ENCODE results near the gene ZC3H15.
"Not testable (repeated sequence)": the region's sequence is repeated elsewhere in the genome, so short reads cannot be mapped to it uniquely, and the experiment has no call there.

ZC3H15 gene

DNA sequence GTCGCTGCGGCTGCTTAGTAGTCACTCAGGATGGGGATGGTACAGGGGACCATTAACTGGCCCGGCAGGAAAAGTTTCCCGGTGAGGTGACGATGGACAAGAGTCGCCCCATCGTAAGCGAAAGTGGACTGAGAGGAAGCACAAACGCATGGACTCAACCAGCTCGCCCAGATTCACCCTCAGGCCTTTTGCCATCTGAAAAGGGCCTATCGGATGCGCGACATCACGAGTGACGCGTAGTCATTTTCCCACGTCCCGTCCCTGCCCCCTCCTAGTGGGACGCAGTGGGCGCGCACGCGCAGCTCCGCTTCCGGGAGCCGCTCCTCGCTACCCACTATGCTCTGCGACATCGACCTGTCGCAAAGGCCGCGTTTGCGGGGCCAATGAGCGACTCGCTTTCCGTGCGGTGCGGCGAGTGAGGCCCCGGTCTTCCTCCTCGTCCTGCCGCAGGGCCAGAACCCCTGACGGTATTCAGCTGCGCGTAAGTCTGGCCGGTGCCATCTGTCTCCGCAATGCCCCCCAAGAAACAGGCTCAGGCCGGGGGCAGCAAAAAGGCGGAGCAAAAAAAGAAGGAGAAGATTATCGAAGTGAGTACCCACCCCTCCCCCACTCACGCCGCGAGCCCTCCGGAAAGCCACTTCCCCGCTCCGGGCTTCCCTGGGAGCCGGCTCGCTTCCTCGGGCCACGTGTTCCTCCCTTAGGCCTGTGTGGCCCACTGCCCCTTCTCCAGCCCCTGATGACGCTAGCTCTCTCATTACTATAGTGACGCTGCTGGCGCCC lies at the start of gene ZC3H15:
ZC3H15 (plus strand) TSS at position 390 of the 780 bp plus-strand sequence; CDS start at position 513, 123 bp downstream.
- DNase-seq, result peak; percentile 96

DNA sequence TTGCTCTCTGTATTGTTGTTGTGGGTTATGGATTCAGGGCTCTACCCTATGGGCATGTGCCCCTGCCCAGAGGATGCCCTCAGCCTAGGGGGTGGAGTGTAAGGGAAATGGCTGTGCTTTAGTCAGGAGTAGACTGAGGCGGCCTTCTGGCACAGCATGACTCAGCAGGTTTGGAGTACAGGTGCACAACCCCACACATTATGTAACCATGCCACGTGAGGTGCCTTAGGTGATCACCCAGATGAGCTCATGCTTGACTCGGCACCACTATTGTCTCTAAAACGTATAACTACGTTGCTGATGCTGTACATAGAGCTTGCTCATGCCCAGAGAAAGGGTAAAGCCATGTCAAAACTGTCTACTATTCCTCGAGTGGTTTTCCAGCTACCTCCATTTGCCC lies 48.3 kb upstream of the ZC3H15 start:
- no peak for DNase-seq

DNA sequence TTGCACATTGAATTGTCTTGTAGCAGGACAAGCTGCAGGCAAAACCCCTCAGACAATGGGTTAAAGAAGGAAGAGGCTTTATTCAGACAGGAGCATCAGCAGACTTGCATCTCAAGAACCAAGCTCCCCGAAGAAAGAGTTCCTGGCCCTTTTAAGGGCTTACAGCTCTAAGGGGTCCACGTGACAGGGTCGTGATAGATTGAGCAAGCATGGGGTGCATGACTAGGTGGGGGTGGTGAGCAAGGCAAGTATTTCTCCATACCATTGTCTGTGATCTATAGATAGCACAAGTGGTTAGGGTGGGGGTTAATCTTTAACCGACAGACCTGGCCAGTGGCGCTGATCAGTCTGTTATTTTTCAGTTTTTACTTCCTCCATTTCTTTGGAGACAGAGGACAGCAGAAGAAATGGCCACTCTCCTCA lies 46.4 kb upstream of the ZC3H15 start:
- not testable (repeated sequence) for DNase-seq

DNA sequence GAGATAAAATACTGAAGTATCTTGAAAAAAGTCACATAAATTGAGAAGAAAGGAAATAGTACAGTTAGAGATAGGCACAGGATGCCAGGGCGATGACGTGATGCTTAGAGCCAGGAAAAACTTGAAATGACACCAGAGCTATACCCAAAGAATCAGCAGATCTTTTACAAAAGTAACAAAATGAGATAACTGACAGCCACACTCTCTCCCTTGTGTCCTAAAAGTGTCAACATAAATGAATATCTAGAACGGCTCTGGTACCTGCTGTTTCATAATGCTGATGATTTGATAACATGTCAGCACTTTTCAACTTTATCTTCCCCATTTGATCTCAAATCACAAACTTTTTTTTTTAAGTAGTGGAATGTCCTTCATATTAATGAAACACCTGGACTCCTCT lies 45.6 kb upstream of the ZC3H15 start:
- no peak for DNase-seq

DNA sequence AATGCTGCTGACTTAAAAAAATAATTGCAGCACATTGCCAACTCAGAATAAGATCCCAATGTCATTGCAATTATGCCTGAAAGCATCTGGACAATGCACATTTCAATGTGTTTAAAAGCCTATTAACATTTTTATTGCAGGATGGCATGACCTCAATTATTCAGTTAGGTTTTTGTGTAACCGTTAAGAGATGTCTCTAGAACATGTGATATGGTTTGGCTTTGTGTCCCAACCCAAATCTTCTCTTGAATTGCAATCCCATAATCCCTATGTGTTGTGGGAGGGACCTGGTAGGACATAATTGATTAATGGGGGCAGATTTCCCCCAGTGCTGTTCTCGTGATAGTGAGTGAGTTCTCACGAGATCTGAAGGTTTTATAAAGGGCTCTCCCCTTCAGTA lies 43.2 kb upstream of the ZC3H15 start:
- no peak for DNase-seq

DNA sequence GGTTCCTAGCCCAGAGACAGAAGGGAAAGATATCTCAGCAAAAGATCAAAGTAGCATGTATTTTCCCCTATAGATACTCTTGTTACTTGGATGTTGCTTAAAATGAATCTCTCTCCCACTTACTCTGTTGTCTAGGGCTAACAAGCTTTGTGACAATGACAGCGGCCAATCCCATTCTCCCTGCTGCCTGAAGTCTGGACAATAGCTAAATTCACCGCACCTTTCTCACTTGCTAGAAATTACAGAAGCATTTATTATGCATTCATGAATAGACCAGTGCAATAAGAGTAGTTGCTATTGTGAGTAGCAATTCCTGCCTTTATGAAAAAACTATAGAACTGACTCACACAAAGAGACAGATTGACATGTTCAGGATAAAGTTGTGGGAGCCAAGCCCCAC lies 42.2 kb upstream of the ZC3H15 start:
- no peak for DNase-seq

DNA sequence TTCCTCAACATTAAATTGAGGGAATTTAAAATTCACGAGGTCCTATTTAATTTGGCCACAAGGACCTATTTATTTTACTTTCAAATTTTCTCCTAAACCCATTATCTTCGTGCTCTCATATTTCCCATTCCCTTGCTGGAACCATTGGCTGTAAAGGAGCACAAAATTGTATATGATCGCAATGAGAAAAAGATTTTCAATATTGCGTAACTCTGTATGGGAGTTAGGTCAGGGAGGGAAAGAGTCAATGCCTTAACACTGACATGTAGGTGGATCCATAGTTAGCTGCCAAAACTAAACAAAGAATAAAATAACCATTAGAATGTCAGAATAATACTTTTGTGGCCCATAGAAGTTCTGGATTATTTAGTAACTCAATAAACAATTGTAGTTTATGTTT lies 40.6 kb upstream of the ZC3H15 start:
- no peak for DNase-seq

DNA sequence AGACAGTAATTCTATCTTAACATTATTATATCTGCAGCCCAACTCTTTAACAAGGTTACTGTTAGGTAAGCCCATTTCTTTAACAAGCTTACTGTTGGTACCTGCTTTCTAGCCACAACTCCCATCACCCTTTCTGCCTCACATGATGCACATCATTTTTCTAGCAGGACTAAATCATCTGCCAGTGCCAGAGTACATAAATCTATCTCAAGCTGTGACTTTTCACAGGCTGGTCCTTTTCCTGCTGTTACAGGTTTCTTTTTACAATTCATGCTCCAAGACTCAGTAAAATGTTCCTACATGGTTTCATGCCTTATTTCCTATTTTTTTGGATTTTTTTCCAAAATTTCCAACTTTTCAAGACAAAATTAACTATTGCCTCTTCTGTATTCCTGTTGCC lies 30.4 kb upstream of the ZC3H15 start:
- DNase-seq, result no peak

DNA sequence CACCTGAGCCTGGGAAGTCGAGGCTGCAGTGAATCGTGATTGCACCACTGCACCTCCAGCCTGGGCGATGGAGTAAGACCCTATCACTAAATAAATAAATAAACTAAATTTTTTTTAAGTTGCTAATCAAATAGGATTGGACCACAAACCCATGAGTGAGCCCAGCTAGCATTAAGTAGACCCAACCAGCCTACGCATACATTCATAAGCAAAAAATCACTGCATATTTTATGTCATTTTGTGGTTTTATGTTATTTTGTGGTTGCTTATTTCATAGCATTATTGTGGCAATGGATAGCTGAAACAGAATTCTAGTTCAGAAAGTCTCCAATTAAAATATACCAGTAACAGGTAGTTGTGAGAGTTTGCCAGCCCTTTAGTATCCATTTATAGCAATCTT lies 29.1 kb upstream of the ZC3H15 start:
- DNase-seq, result no peak

DNA sequence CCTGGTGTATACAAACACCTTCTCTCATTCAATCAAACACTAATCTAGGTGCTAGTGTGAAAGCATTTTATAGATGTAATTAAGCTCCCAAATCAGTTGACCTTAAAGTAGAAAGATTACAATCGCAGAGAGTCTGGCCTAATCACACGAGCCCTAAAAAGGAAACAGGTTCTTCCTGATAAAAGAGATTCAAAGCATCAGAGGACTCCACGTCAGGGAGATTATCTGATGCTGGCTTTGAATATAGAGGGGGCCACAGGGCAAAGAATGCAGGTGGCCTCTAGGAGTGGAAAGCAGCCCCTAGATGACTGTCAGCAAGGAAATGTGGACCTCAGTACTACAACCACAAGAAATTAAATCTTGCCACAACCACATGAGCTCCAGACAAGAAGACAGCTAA lies 28.2 kb upstream of the ZC3H15 start:
- DNase-seq, result no peak

DNA sequence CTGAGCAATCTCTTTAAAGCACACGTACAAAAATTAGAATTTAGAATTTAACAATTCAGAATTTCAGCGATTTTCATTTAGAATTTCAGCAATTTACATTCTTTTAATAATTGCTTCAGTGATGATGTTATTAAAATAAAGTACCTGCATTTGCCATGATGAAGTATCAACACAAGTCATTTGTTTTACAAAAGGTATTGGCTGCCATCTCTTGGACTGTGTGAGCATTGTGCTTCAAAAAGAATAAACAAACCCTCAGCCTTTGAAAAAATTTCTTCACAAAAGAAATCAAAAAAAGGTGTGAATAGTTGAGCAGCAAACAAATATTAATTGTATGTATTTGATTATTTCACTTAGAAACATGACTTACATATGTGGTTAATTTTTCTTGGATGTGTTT lies 27.1 kb upstream of the ZC3H15 start:
- DNase-seq, result no peak

DNA sequence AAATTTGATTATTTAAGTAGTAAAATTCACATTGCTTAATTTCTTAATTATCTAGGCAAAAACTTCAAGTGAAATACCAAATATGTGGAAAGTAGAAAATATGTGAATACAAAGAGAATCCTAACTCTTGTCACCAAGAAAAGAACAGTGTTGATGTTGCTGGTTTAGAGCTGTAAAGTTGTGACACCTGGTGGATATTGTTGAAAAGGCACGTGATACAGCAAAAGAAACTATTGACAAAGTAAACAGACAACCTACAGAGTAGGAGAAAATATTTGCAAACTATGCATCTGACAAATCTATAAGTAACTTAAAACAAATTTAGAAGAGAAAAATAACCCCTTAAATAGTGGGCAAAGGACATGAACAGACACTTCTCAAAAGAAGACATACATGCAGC lies 25.6 kb upstream of the ZC3H15 start:
- DNase-seq, result no peak

DNA sequence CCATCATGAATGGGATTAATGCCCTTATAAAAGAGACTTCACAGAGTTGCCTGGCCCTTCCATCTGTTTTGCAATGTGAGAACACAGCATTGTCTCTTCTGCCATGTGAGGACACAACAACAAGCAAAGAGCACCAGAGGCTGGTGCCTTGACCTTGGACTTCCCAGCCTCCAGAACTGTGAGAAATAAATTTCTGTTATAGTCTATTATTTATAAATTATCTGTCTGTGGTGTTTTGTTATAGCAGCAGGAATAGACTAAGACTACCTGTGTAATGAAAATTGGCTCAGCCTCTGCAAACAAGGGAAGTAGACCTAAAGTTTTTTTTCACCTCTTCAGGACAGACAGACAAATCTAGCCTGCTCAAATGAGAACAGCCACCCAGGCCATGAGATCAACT lies 19.3 kb upstream of the ZC3H15 start:
- no peak for DNase-seq

DNA sequence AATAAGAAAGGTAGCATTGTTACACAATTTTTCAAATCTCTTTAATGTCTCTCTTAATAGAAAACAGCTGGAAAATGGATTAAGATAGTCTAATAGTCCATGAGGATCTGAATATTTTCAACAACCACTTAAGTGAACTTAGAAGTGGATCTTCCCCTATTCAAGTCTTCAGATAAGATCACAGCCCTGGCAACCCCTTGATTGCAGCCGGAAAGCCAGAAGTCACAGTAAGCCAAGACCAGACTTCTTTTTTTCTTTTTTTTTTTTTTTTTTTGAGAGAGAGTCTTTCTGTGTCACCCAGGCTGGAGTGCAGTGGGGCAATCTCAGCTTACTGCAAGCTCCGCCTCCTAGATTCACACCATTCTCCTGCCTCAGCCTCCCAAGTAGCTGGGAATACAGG lies 18.6 kb upstream of the ZC3H15 start:
- no peak for DNase-seq

DNA sequence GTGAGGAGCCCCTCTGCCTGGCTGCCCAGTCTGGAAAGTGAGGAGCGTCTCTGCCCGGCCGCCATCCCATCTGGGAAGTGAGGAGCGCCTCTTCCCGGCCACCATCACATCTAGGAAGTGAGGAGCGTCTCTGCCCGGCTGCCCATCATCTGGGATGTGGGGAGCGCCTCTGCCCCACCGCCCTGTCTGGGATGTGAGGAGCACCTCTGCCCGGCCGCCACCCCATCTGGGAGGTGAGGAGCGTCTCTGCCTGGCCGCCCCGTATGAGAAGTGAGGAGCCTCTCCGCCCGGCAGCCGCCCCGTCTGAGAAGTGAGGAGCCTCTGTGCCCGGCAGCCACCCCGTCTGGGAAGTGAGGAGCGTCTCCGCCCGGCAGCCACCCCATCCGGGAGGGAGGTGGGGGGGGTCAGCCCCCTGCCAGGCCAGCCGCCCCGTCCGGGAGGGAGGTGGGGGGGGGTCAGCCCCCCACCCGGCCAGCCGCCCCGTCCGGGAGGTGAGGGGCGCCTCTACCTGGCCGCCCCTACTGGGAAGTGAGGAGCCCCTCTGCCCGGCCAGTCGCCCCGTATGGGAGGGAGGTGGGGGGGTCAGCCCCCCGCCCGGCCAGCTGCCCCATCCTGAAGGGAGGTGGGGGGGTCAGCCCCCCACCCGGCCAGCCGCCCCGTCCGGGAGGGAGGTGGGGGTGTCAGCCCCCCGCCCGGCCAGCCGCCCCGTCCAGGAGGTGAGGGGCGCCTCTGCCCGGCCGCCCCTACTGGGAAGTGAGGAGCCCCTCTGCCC lies 13.2 kb upstream of the ZC3H15 start:
- not testable (repeated sequence) for DNase-seq

DNA sequence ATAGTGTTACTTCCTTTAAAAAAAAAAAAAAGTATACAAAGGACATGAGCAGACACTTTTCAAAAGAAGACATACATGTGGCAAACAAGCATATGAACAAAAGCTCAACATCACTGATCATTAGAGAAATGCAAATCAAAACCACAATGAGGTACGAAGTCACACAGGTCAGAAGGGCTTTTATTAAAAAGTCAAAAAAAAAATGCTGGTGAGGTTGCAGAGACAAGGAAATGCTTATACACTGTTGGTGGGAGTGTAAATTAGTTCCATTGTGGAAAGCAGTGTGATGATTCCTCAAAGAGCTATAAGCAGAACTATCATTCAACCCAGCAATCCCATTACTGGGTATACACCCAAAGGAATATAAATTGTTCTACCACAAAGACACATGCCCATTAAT lies 11.8 kb upstream of the ZC3H15 start:
- DNase-seq, result not testable (repeated sequence)

DNA sequence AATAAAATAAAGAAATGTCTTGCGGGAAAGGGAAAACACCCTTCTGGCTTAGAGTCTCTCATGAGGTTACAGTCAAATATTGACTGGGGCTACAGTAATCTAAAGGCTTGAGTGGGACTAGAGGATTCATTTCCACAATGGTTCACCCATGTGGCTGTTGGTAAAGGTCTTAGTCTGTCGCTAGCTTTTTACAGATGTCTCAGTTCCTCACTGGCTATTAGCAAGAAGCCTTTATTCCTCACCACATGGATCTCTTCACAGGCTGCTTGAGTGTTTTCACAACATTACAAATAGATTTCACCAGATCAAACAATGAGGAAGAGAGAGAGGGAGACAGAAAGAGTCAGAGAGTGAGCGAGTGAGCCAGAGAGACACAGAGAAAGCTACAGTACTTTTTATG lies 8.3 kb upstream of the ZC3H15 start:
- DNase-seq, result no peak

DNA sequence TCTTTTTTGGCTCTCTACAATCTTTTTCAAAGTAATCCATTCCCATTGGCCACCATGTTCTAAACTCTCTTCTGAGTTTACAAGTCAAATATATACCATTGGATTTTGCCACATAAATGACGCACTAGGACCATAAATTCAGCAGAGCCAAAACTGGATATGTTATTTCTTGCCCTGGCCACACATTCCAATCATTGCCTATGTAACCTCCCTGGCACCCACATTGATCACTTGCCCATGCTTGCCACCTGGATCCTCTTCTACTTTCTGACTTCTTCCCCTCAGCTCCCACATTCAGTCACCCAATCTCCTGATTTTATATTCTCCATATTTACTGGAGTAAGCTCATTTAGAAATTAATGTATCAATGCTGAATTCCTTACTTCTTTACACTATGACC lies 5.1 kb upstream of the ZC3H15 start:
- DNase-seq, result no peak

DNA sequence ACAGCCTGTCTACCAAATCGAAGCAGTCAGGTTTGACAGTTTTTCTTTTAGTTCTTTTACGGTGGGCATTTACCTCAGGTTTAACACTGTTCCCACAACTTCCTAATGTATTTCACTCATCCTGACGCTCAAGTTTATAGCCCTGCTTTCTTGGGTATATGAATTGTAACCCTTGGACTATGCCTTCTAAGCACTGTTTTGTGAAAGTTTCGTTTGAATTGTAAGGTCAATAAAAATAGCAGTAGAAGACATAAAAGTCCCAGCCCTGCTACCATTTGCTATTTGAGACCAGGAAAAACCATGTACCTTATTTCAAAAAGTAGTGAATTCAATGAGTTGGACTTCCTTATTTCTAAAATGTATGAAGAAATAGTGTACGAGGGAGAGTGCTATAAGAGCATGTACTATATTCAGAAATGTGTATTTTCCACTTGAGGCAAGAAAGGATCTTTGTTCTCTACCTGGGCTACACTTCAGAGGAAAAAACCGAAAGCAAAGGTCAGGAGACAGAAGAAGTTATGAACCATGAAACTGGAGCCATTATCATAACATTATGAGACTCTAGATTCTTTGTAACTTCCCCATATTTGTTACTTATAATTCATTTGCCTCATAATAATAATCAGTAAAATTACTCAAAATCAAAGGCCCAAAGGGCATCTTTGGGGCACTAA lies 1.9 kb upstream of the ZC3H15 start:
- DNase-seq, result no peak

DNA sequence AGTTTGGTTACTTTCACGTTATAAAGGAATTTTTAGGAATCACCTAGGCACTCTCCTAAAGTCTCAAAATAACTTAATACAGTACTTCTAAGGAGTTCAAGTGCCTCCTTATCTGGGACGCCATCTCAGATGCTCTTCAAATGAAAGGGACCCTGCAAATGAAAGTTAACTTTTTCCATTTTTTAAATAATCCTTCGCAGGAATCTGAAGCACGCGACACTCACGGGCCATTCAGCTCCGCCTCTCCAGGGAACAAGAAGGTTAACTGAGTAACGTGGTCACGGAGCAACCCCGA lies 537 bp upstream of the ZC3H15 start:
- no peak for DNase-seq

DNA sequence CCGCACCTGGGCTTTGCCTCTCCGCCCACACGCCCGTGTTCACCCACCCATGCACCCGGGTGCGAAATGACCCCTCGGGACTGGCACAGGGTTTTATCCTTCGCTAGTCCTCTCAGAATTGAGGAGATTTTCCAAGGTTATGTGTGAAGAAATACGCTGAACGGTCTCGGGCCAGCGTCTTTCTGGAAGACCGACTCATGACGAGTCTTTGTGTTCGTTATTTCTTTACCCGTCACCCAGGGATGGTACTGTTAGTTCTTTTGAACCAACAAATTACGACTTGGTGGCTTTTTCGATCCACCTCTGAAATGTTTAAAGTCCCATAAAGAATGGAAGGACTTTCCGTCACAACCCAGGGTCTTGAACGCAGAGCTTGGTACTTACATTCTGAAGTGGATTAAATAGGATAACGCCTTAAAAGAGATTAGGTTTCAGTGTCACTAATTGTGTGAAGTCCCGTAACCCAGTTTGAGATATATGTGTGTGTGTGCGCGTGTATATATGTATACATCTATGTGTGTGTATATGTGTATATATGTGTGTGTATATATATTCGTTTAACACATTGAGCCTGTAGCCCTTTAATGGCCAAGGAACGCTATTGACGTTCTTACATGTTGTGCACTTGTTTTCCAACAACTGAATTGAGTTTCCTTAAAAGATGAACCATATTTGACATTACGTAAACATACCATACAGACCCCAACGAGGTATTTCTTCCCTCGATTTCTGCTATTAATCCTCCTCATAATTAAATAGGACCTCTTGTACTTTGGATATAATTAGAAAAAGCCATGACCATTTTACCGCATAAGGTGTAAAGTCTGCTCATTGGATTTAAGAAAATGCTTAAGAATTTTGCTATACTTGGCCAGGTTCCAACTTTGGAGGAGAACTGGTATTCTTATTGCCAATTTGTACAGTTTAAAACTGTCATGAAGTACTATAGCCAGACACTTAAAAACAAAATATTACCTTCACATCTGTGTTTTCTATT lies 889 bp downstream of the ZC3H15 start:
- no peak for DNase-seq

DNA sequence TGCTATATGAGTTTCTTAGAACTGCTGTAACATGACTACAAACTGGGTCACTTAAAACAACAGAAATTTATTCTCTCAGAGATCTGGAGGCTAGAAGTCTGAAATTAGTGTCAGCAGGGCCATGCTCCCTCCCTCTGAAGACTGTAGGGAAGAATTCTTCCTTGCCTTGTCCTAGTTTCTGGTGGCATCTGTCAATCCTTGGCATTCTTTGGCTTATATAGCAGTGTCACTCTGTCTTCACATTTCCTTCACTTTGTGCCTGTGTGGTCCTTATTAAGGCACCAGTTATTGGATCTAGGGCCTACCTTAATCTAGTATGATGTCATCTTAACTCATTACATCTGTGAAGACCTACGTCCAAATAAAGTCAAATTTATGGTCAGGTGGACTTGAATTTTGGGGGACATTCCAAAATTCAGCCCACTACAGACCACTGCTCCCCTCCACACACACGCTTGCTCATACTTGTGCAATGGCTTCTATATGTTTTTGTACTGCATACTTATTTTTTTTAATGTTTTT lies 7.6 kb downstream of the ZC3H15 start:
- no peak for DNase-seq

DNA sequence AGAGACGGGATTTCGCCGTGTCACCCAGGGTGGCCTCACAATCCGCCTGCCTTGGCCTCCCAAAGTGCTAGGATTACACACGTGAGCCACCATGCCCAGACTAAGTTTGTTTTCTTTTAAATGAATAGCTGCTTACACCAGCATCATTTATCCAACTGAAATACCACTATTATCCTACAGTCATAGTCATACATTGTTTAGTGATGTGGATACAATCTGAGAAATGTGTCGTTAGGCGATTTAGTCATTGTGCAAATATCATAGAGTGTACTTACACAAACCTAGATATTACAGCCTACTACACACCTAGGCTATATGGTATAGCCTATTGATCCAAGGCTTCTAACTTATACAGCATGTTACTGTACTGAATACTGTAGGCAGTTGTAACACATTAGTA lies 10.3 kb downstream of the ZC3H15 start:
- DNase-seq, result no peak
